HepG2 (cell line): ENCODE data around the gene KLF15. TPM values are rescaled to one million over a fixed set of nuclear protein-coding genes. Genes with fewer than 3 reads are reported as not detected.

Source experiments
- BRCA1 ChIP-seq: sonication (generic); formaldehyde crosslinking; IDR thresholded peaks from 2 replicates; pipeline ENCODE4 v1.4.0; 2020; ENCODE audit warnings: missing genetic modification reagents
- ETV5 ChIP-seq: IDR thresholded peaks from 2 replicates; pipeline ENCODE4 v1.6.1; 2018; ENCODE audit warnings: missing biosample characterization, missing genetic modification reagents, inconsistent platforms, borderline replicate concordance
- ETV6 ChIP-seq: sonication (generic); formaldehyde crosslinking; conservative IDR thresholded peaks from 2 replicates; pipeline ENCODE4 v1.4.0; 2020; ENCODE audit warnings: missing genetic modification reagents
- GATAD1 ChIP-seq: IDR thresholded peaks from 2 replicates; pipeline ENCODE4 v1.6.1; 2016; ENCODE audit warnings: missing genetic modification reagents, missing compliant biosample characterization
- GTF2F1 ChIP-seq: fragments of 150-350 bp; IDR thresholded peaks from 2 replicates; pipeline ENCODE4 v1.6.1; 2014; ENCODE audit warnings: low read length
- HES4 ChIP-seq: sonication (generic); formaldehyde crosslinking; IDR thresholded peaks from 2 replicates; pipeline ENCODE4 v1.9.0; 2021; ENCODE audit warnings: mild to moderate bottlenecking, missing genetic modification reagents, borderline replicate concordance
- KAT8 ChIP-seq: IDR thresholded peaks from 2 replicates; pipeline ENCODE4 v1.6.1; 2016; ENCODE audit warnings: missing genetic modification reagents, missing compliant biosample characterization
- MIER3 ChIP-seq: IDR thresholded peaks from 2 replicates; pipeline ENCODE4 v1.6.1; 2016; ENCODE audit warnings: missing compliant biosample characterization, borderline replicate concordance
- PCBP1 ChIP-seq: fragments of 200-400 bp; formaldehyde crosslinking; IDR thresholded peaks from 2 replicates; pipeline ENCODE4 v1.6.1; 2017; ENCODE audit warnings: mild to moderate bottlenecking, low read depth, low read length, borderline replicate concordance
- RBAK ChIP-seq: sonication (generic); formaldehyde crosslinking; IDR thresholded peaks from 2 replicates; pipeline ENCODE4 v1.5.1; 2020; ENCODE audit warnings: mild to moderate bottlenecking, missing genetic modification reagents
- RELA ChIP-seq: sonication (generic); formaldehyde crosslinking; IDR thresholded peaks from 2 replicates; pipeline ENCODE4 v1.4.0; 2020; ENCODE audit warnings: missing genetic modification reagents
- TBX2 ChIP-seq: sonication (generic); formaldehyde crosslinking; IDR thresholded peaks from 2 replicates; pipeline ENCODE4 v1.5.0; 2020; ENCODE audit warnings: missing genetic modification reagents, mild to moderate bottlenecking, borderline replicate concordance
- ZNF20 ChIP-seq: sonication (generic); formaldehyde crosslinking; IDR thresholded peaks from 2 replicates; pipeline ENCODE4 v1.4.0; 2020; ENCODE audit warnings: mild to moderate bottlenecking, moderate library complexity, missing genetic modification reagents
- ZNF207 ChIP-seq: fragments of 450-650 bp; IDR thresholded peaks from 2 replicates; pipeline ENCODE4 v1.6.1; 2016; ENCODE audit warnings: antibody characterized with exemption, borderline replicate concordance
- ZNF225 ChIP-seq: sonication (generic); formaldehyde crosslinking; IDR thresholded peaks from 2 replicates; pipeline ENCODE4 v1.4.0; 2020; ENCODE audit warnings: mild to moderate bottlenecking, missing genetic modification reagents
- ZNF230 ChIP-seq: sonication (generic); formaldehyde crosslinking; IDR thresholded peaks from 2 replicates; pipeline ENCODE4 v1.4.0; 2020; ENCODE audit warnings: mild to moderate bottlenecking, missing genetic modification reagents
- ZNF530 ChIP-seq: sonication (generic); formaldehyde crosslinking; IDR thresholded peaks from 2 replicates; pipeline ENCODE4 v1.5.0; 2020; ENCODE audit warnings: low read depth, mild to moderate bottlenecking, missing genetic modification reagents
- ZNF83 ChIP-seq: sonication (generic); formaldehyde crosslinking; IDR thresholded peaks from 2 replicates; pipeline ENCODE4 v1.4.0; 2020; ENCODE audit warnings: missing genetic modification reagents, mild to moderate bottlenecking, borderline replicate concordance
- polyA plus RNA-seq, 8 experiments: library from polyadenylated mRNA; depleted of rRNA in 3 of 8; stranded (reverse) in 7 of 8; unstranded in 1 of 8; fragments of >200 nt; fragmentation: Illumina TruSeq in 4 of 8; extraction: Trizol in 4 of 8; gene quantifications; 2 replicates each; pipeline versions ENCODE4 v1.2.1 to v1.2.3, GENCODE V29; 2011 to 2016; ENCODE audit warnings: low read depth in 4 of 8, missing spikeins in 1 of 8, mixed read lengths in 1 of 8; ENCODE audit not compliant: insufficient read depth in 1 of 8
- total RNA-seq, 5 experiments: library from RNA; depleted of rRNA; stranded (reverse); fragments of >200 nt; fragmentation: Illumina TruSeq; extraction: Trizol; gene quantifications; 2 replicates each; pipeline ENCODE4 v1.2.3, GENCODE V29; 2016; ENCODE audit warnings: low read depth in 1 of 5
- TF ChIP-seq, protein P1 (sequence below): sonication (generic); formaldehyde crosslinking; IDR thresholded peaks from 2 replicates; pipeline ENCODE4 v1.4.0; 2020; ENCODE audit warnings: missing genetic modification reagents, borderline replicate concordance
- TF ChIP-seq, protein P2 (sequence below): sonication (generic); formaldehyde crosslinking; conservative IDR thresholded peaks from 2 replicates; pipeline ENCODE4 v1.8.1; 2023; ENCODE audit warnings: missing genetic modification reagents
- TF ChIP-seq, protein P3 (sequence below): sonication (generic); formaldehyde crosslinking; IDR thresholded peaks from 2 replicates; pipeline ENCODE4 v1.4.0; 2020; ENCODE audit warnings: mild to moderate bottlenecking, missing genetic modification reagents, borderline replicate concordance

KLF15 gene
- total and polyA plus RNA-seq, 2 of the 13 experiments (the other 11 are each of a cell fraction or from before 2014, with no cell fraction given): 7.1 to 7.8 TPM

DNA sequence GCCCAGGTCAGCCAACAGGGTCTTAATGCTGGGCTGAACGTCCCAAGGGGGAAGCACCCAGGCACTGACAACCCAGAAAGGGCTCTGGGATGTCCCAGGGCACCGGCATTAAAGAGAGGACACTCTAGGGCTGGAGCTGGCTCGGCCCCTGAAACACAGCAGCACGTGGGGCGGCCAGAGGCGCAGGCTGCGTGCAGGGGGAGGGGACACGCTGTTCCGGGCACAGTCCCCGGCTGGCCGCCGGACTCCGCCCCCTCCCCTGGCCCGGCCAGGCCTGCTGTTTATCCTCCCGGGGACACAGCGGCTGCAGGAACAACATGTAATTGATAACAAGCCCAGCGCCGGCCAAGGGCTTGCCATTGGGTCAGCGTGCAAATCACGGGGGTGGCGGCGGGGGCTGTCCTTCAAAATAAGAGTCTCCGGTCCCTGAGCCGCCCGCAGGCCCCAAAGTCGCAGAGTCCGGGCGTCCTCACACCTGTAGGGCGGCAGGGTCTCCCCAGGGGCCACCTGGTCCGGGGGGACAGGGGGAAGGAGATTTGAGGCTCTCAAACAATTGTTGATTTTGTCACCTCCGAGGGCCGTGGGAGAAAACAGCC, 1.3 kb downstream of the KLF15 start (continued):
- TF ChIP-seq GTF2F1 (no peak), KAT8 (CRISPR knock-in tag) (peak; percentile 81), ZNF20 (CRISPR knock-in tag) (no peak), TBX2 (peak; percentile 73; the same call in 1 of the 2 replicates), ZNF83 (no peak), ZNF530 (CRISPR knock-in tag) (no peak), BRCA1 (CRISPR knock-in tag) (no peak), ZNF225 (CRISPR knock-in tag) (0 out of 2 replicates have a peak, but pooled peaks have one; percentile 26), MIER3 (CRISPR knock-in tag) (no peak), RBAK (CRISPR knock-in tag) (no peak), ETV6 (0 out of 2 replicates have a peak, but pooled peaks have one; percentile 57), ZNF207 (no peak), PCBP1 (no peak), ETV5 (CRISPR knock-in tag) (peak; percentile 56; the same call in 1 of the 2 replicates), GATAD1 (CRISPR knock-in tag) (no peak; the same call in 1 of the 2 replicates), RELA (CRISPR knock-in tag) (no peak), HES4 (CRISPR knock-in tag) (no peak; the same call in 1 of the 2 replicates), ZNF230 (no peak)
- TF ChIP-seq, protein P1, sequence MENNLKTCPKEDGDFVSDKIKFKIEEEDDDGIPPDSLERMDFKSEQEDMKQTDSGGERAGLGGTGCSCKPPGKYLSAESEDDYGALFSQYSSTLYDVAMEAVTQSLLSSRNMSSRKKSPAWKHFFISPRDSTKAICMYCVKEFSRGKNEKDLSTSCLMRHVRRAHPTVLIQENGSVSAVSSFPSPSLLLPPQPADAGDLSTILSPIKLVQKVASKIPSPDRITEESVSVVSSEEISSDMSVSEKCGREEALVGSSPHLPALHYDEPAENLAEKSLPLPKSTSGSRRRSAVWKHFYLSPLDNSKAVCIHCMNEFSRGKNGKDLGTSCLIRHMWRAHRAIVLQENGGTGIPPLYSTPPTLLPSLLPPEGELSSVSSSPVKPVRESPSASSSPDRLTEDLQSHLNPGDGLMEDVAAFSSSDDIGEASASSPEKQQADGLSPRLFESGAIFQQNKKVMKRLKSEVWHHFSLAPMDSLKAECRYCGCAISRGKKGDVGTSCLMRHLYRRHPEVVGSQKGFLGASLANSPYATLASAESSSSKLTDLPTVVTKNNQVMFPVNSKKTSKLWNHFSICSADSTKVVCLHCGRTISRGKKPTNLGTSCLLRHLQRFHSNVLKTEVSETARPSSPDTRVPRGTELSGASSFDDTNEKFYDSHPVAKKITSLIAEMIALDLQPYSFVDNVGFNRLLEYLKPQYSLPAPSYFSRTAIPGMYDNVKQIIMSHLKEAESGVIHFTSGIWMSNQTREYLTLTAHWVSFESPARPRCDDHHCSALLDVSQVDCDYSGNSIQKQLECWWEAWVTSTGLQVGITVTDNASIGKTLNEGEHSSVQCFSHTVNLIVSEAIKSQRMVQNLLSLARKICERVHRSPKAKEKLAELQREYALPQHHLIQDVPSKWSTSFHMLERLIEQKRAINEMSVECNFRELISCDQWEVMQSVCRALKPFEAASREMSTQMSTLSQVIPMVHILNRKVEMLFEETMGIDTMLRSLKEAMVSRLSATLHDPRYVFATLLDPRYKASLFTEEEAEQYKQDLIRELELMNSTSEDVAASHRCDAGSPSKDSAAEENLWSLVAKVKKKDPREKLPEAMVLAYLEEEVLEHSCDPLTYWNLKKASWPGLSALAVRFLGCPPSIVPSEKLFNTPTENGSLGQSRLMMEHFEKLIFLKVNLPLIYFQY (CRISPR knock-in tag): peak; percentile 86
- TF ChIP-seq, protein P2, sequence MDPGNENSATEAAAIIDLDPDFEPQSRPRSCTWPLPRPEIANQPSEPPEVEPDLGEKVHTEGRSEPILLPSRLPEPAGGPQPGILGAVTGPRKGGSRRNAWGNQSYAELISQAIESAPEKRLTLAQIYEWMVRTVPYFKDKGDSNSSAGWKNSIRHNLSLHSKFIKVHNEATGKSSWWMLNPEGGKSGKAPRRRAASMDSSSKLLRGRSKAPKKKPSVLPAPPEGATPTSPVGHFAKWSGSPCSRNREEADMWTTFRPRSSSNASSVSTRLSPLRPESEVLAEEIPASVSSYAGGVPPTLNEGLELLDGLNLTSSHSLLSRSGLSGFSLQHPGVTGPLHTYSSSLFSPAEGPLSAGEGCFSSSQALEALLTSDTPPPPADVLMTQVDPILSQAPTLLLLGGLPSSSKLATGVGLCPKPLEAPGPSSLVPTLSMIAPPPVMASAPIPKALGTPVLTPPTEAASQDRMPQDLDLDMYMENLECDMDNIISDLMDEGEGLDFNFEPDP: no peak
- TF ChIP-seq, protein P3, sequence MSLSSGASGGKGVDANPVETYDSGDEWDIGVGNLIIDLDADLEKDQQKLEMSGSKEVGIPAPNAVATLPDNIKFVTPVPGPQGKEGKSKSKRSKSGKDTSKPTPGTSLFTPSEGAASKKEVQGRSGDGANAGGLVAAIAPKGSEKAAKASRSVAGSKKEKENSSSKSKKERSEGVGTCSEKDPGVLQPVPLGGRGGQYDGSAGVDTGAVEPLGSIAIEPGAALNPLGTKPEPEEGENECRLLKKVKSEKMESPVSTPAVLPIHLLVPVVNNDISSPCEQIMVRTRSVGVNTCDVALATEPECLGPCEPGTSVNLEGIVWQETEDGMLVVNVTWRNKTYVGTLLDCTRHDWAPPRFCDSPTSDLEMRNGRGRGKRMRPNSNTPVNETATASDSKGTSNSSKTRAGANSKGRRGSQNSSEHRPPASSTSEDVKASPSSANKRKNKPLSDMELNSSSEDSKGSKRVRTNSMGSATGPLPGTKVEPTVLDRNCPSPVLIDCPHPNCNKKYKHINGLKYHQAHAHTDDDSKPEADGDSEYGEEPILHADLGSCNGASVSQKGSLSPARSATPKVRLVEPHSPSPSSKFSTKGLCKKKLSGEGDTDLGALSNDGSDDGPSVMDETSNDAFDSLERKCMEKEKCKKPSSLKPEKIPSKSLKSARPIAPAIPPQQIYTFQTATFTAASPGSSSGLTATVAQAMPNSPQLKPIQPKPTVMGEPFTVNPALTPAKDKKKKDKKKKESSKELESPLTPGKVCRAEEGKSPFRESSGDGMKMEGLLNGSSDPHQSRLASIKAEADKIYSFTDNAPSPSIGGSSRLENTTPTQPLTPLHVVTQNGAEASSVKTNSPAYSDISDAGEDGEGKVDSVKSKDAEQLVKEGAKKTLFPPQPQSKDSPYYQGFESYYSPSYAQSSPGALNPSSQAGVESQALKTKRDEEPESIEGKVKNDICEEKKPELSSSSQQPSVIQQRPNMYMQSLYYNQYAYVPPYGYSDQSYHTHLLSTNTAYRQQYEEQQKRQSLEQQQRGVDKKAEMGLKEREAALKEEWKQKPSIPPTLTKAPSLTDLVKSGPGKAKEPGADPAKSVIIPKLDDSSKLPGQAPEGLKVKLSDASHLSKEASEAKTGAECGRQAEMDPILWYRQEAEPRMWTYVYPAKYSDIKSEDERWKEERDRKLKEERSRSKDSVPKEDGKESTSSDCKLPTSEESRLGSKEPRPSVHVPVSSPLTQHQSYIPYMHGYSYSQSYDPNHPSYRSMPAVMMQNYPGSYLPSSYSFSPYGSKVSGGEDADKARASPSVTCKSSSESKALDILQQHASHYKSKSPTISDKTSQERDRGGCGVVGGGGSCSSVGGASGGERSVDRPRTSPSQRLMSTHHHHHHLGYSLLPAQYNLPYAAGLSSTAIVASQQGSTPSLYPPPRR (CRISPR knock-in tag): peak; percentile 54
